ENCODE measurements around the gene PEAK1. TPM values are rescaled to one million over a fixed set of nuclear protein-coding genes. Genes with fewer than 3 reads are reported as not detected.

Gene PEAK1
- polyA plus RNA-seq, 3 donors from 2014 or later = 0.77 to 7.2 (median 2.5) TPM

DNA sequence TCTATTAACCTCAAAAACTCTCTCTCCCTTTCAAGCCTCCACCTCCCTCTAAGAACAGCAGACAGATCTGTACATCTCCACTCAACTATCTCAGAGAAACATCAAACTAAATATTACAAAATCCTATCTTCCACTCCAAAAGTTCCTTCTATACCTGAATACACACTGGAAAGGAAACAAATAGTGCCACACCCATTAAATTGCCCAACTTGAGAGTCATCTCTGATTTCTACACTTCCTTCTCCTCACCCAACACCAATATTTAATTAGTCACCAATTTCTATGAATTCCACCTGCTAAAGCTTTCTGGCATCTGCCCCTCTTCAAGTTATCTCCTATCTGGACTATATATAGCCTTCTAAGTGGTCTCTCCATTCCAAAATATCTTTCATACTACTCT, 65.8 kb downstream of the PEAK1 start:
- H3K4me1 Mint-ChIP-seq = peaks cover 8 to 12% of the 10 kb centered on the region in 2 donors

DNA sequence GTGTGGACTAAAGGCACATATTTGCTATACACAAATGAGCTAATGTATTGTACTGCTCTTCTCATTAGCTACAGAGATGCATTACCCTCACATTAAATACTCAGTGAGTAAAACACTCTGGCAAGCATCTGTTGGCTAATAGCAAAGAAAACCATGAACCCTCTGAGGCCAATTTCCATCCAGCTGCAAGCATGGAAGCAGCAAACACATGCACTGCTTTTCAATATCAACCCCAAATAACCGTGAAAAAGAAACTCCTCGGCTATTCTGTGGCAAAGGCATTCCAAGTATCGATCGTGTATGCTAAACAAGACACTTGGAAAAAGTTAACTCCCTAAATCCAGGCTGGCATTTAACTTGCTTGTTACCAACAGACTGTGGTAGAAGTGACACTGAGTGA, 67.0 kb downstream of the PEAK1 start:
- no peaks in the 10 kb centered on the region for H3K9me3 Mint-ChIP-seq
- no peak overlapping the region for H3K4me3 Mint-ChIP-seq
- no peak for DNase-seq
- no peak overlapping the region for H3K27ac Mint-ChIP-seq
- H3K36me3 Mint-ChIP-seq = peaks cover 0 to 11% (median 0%) of the 10 kb centered on the region in 3 donors
- no peaks in the 10 kb centered on the region for H3K27me3 Mint-ChIP-seq (ENCODE audit: low read depth in 3 of 3)
- peaks cover 8 to 12% of the 10 kb centered on the region in 2 donors for H3K4me1 Mint-ChIP-seq

More for the DNA sequence above, 65.8 kb downstream of the PEAK1 start:
- Mint-ChIP-seq H3K36me3 (peaks cover 0 to 11% (median 0%) of the 10 kb centered on the region in 3 donors), H3K9me3 (no peaks in the 10 kb centered on the region), H3K27ac (peak overlapping the region in 1 of 6 donors; percentile 3), H3K27me3 (ENCODE audit: low read depth in 3 of 3) (no peaks in the 10 kb centered on the region), H3K4me3 (no peak overlapping the region)
- DNase-seq = no peak

DNA sequence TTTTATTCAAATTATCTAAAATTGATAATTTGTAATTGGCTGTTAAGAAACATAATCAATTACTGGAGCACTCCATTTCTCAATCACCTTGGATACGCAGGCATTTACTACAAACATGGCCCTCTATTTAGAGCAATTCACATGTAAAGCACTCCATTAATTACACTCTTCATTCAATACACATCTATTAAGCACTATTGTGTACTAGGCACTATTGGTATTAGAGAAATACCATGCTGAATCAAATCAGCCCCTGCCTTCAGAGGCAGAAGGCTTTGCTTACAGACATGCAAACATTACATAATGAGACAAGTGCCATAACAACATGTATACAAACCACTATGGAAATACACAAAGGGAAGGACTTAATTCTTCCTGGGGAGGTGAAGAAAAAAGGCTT, 69.1 kb downstream of the PEAK1 start:
- no peak for DNase-seq
- no peak overlapping the region for H3K4me3 Mint-ChIP-seq
- no peaks in the 10 kb centered on the region for H3K27me3 Mint-ChIP-seq (ENCODE audit: low read depth in 3 of 3)
- no peaks in the 10 kb centered on the region for H3K9me3 Mint-ChIP-seq
- peaks cover 19 to 31% of the 10 kb centered on the region in 2 donors for H3K4me1 Mint-ChIP-seq
- H3K36me3 Mint-ChIP-seq = peaks cover 0 to 7% (median 4%) of the 10 kb centered on the region in 3 donors
- H3K27ac Mint-ChIP-seq = peak overlapping the region in 1 of 6 donors; percentile 27

DNA sequence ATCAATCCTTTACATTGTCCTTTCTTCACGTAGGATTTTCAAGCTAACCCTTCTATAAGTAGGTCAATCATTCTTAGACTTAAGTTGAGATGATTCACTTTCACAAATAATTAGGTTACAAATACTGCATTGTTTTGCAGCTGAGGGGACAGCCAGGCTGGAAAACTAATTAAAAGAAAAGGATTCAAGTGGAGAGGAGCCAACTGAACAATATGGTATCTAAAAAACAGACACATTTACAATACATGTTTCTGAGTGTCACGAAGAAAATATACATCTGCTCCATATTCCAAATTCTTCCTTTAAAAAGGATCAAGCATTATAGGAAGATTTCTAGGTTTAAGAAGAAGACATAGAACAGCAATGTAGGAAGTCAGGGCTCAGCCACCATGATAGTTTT, 70.2 kb downstream of the PEAK1 start:
- no peaks in the 10 kb centered on the region for H3K9me3 Mint-ChIP-seq
- DNase-seq = no peak
- H3K4me3 Mint-ChIP-seq = no peak overlapping the region
- H3K4me1 Mint-ChIP-seq = peaks cover 19 to 37% of the 10 kb centered on the region in 2 donors
- no peak overlapping the region for H3K27ac Mint-ChIP-seq
- no peaks in the 10 kb centered on the region for H3K27me3 Mint-ChIP-seq (ENCODE audit: low read depth in 3 of 3)
- H3K36me3 Mint-ChIP-seq = peaks cover 0 to 12% (median 12%) of the 10 kb centered on the region in 3 donors

DNA sequence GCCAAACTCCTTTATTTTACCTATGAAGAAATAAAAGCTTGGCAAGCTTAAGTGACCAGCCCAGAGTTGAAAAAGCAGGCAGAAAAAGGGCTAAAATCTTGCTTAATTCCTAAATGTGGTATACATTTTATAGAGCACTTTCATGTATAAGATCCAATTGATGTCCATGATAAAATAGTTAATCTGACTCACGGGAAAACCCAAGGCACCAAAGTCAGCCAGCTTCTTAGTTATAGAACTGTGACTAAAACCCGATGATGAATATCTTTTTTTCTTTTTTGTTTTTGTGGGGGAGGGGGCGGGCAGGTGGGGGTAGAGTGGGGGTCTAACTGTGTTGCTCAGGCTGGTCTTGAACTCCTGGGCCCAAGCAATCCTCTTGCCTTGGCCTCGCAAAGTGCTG, 71.4 kb downstream of the PEAK1 start:
- H3K36me3 Mint-ChIP-seq = peaks cover 0 to 17% (median 7%) of the 10 kb centered on the region in 3 donors
- no peaks in the 10 kb centered on the region for H3K27me3 Mint-ChIP-seq (ENCODE audit: low read depth in 3 of 3)
- no peak for DNase-seq
- no peak overlapping the region for H3K4me3 Mint-ChIP-seq
- H3K27ac Mint-ChIP-seq = no peak overlapping the region
- H3K9me3 Mint-ChIP-seq = no peaks in the 10 kb centered on the region
- peaks cover 11 to 27% of the 10 kb centered on the region in 2 donors for H3K4me1 Mint-ChIP-seq

DNA sequence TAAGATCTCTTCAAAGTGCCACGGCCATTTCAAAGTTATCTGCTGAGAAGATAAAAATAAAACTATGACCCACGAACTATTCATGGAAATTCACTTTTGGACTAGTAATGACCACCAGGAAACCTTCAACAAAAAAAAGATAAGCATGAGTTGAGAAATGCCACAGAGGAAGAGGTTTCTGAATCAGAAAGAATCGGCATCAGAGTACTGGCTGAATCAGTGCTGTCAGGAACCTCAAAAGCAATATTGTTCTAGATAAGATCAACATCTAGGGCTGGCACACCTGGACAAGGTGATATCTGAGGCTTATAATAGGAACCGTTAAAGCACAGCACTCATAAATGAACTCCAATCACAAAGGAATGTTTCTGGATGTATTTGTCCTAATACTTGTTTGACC, 72.7 kb downstream of the PEAK1 start:
- H3K36me3 Mint-ChIP-seq = peaks cover 0 to 17% (median 7%) of the 10 kb centered on the region in 3 donors
- DNase-seq = no peak
- no peaks in the 10 kb centered on the region for H3K9me3 Mint-ChIP-seq
- H3K4me3 Mint-ChIP-seq = peak overlapping the region in 4 of 5 donors; percentile 36 to 67 (median 38)
- H3K4me1 Mint-ChIP-seq = peaks cover 11 to 27% of the 10 kb centered on the region in 2 donors
- peak overlapping the region; percentile 26 to 80 (median 68) for H3K27ac Mint-ChIP-seq
- H3K27me3 Mint-ChIP-seq (ENCODE audit: low read depth in 3 of 3) = no peaks in the 10 kb centered on the region

DNA sequence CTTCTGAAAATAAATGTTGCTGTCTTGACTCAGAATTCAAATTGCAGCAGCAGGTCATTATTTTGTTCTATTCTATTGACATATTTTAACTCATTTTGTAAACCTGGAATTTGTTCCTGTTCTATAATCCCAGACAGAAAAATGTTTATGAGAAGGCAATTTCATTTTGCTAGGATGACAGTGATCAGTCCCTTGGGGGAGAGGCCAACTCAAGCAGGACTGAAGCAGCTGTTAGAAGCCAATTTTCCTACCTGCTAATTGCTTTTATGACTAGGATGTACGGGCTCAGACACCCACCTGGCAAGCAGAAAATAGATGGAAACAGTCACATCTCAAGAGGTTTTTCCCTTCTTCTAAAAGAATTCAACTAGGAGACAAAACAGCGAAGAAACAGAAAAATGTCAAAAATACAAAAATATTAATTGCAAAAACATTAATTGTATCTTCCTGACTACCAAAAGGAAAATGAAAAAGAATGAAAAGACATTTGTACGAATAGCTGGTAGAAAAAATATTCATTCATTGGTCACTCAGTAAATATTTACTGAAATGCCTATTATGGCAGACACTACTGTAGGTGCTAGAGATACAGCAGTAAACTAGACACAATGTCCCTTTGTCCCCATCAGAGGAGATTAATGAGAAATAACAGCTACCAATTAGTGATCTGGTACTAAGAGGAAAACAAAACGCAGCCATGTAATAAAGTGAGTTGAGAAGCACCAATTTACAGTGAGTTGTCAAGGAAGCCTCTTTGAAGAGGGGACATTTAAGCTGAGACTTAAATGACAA, 73.5 kb downstream of the PEAK1 start:
- H3K27ac Mint-ChIP-seq = peak overlapping the region in 5 of 6 donors; percentile 29 to 80 (median 73)
- H3K4me3 Mint-ChIP-seq = peak overlapping the region in 3 of 5 donors; percentile 36 to 67 (median 38)
- H3K36me3 Mint-ChIP-seq = peaks cover 2 to 22% (median 9%) of the 10 kb centered on the region in 3 donors
- DNase-seq = no peak
- peaks cover 0 to under 1% (median 0%) of the 10 kb centered on the region in 6 donors for H3K9me3 Mint-ChIP-seq
- H3K4me1 Mint-ChIP-seq = peaks cover 11 to 27% of the 10 kb centered on the region in 2 donors
- no peaks in the 10 kb centered on the region for H3K27me3 Mint-ChIP-seq (ENCODE audit: low read depth in 3 of 3)

DNA sequence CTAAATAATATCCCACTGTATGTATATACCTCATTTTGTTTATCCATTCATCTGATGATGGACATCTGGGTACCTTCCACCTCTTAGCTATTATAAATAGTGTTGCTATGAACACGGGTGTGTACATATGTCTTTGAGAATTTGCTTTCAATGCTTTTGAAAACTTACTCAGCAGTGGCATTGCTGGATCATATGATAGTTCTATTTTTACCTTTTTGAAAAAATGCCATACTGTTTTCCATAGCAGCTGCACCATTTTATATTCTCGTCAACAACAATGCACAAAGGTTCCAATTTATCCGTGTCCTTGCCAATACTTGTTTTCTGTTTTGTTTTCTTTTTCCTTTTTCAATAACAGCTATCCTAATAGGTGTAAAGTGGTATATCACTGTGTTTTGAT, 77.1 kb downstream of the PEAK1 start:
- Mint-ChIP-seq H3K4me1 (peaks cover 11 to 27% of the 10 kb centered on the region in 2 donors), H3K27me3 (ENCODE audit: low read depth in 3 of 3) (no peaks in the 10 kb centered on the region), H3K36me3 (peaks cover 4 to 27% (median 10%) of the 10 kb centered on the region in 3 donors), H3K27ac (no peak overlapping the region), H3K9me3 (peaks cover 0 to 2% (median 0%) of the 10 kb centered on the region in 6 donors), H3K4me3 (no peak overlapping the region)
- no peak for DNase-seq

DNA sequence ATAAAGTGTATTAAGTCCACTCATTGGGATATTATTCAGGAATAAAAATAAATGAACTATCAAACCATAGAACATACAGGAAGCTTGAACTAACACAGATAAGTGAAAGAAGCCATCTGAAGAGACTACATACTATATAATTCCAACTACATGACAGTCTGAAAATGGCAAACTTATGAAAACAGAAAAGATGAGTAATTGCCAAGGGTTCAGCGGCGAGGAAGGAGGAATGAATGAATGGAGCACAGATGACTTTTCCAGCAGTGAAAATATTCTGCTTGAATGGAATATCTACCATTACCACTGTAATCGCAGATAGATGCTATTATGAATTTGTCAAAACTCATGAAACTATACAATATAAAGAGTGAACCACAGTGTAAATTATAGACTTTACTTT, 79.7 kb downstream of the PEAK1 start:
- H3K4me1 Mint-ChIP-seq = peaks cover 0 to 6% of the 10 kb centered on the region in 2 donors
- no peaks in the 10 kb centered on the region for H3K27me3 Mint-ChIP-seq (ENCODE audit: low read depth in 3 of 3)
- H3K27ac Mint-ChIP-seq = no peak overlapping the region

DNA sequence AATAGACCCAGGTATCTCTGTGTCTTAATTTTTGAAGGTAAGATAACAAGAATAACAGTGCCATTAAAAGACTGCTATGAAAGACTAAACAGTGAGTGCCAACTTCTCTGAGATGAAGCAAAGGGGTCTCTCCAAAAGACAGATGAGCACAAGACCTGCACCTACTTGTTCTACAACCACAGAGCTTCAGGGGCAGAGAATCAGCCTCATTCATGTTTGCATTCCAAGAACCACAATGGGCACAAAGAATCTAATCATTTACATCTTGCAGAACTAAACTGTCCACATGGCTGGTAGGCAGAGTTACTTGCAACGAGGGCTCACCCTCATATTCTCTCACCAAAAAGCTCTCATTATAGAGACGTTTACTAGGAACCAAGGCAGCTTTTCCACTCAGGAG, 83.9 kb downstream of the PEAK1 start:
- no peaks in the 10 kb centered on the region for H3K9me3 Mint-ChIP-seq
- no peak overlapping the region for H3K4me3 Mint-ChIP-seq
- H3K27me3 Mint-ChIP-seq (ENCODE audit: low read depth in 3 of 3) = no peaks in the 10 kb centered on the region
- DNase-seq = no peak
- peaks cover 13 to 20% of the 10 kb centered on the region in 2 donors for H3K4me1 Mint-ChIP-seq
- peaks cover 0 to 9% (median 0%) of the 10 kb centered on the region in 3 donors for H3K36me3 Mint-ChIP-seq
- no peak overlapping the region for H3K27ac Mint-ChIP-seq

More for the DNA sequence above, 79.7 kb downstream of the PEAK1 start:
- Mint-ChIP-seq H3K36me3 (peaks cover 4 to 26% (median 10%) of the 10 kb centered on the region in 3 donors), H3K4me3 (no peak overlapping the region), H3K9me3 (peaks cover 0 to 2% (median 0%) of the 10 kb centered on the region in 6 donors)
- DNase-seq = no peak

DNA sequence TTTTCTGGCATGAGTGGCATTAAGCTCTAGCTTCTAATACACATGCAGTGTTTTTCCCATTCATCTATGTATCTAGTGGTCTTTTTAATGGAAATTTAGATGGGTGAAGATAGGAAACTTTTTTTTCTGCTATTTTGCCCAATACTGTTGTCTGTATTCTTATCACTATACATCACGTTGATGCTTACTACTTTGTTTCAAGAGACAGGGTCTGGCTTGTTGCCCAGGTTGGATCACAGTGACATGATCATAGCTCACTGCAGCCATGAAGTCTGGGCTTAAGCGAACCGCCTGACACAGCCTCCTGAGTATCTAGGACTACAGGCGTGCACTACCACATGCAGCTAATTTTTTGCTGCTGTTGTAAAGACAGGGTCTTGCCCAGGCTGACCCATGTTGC, 84.6 kb downstream of the PEAK1 start:
- Mint-ChIP-seq H3K4me3 (no peak overlapping the region), H3K36me3 (peaks cover 0 to 8% (median 0%) of the 10 kb centered on the region in 3 donors), H3K27me3 (ENCODE audit: low read depth in 3 of 3) (no peaks in the 10 kb centered on the region), H3K27ac (no peak overlapping the region), H3K9me3 (no peaks in the 10 kb centered on the region), H3K4me1 (peaks cover 13 to 20% of the 10 kb centered on the region in 2 donors)
- no peak for DNase-seq

DNA sequence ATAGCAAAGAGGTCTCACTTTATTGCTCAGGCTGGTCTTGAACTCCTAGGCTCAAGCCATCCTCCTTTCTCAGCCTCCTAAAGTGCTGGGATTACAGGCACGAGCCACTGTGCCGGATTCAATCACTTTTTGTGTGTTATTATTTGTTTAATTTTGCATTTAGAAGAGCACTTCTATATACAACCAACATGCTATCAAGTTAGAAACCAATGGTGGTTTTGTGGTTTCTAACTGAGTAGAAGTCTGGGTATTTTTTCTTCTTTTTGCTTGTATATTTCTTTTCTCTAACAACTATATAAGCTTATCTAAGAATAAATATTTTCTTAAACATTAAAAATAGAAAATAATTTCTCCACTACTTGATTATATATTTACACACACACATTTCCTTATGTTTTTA, 86.7 kb downstream of the PEAK1 start:
- peak overlapping the region in 2 of 5 donors; percentile 34 to 59 for H3K4me3 Mint-ChIP-seq

DNA sequence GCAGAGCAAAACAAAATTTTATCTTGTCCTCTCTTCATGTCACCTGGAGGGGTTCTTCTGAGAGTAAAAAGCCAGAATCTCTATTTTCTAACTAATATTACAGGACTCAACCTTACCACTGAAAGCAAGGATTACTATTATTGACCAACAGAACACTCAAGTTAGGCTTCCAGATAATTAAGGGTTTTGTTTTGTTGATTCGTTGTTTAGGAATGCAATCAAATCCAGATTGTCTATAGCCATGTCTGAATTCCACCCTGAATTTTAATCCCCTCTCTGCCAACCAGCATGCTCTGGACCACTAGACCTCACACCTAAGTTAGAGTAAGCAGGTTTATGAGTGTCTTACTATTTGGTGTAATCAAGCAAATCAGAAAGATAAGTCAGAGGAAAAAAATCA, 90.7 kb downstream of the PEAK1 start:
- Mint-ChIP-seq H3K9me3 (peaks cover 0 to 1% (median 0%) of the 10 kb centered on the region in 6 donors), H3K4me1 (peaks cover 11 to 14% of the 10 kb centered on the region in 2 donors), H3K4me3 (no peak overlapping the region), H3K27ac (no peak overlapping the region), H3K36me3 (peaks cover 0 to 7% (median 0%) of the 10 kb centered on the region in 3 donors), H3K27me3 (ENCODE audit: low read depth in 3 of 3) (no peaks in the 10 kb centered on the region)
- DNase-seq = no peak

More for the DNA sequence above, 86.7 kb downstream of the PEAK1 start:
- Mint-ChIP-seq H3K36me3 (peaks cover 0 to 5% (median 0%) of the 10 kb centered on the region in 3 donors), H3K27me3 (ENCODE audit: low read depth in 3 of 3) (no peaks in the 10 kb centered on the region), H3K9me3 (no peaks in the 10 kb centered on the region), H3K27ac (no peak overlapping the region), H3K4me1 (peaks cover 13 to 20% of the 10 kb centered on the region in 2 donors)
- peak; percentile 3 to 13 (median 4) for DNase-seq

DNA sequence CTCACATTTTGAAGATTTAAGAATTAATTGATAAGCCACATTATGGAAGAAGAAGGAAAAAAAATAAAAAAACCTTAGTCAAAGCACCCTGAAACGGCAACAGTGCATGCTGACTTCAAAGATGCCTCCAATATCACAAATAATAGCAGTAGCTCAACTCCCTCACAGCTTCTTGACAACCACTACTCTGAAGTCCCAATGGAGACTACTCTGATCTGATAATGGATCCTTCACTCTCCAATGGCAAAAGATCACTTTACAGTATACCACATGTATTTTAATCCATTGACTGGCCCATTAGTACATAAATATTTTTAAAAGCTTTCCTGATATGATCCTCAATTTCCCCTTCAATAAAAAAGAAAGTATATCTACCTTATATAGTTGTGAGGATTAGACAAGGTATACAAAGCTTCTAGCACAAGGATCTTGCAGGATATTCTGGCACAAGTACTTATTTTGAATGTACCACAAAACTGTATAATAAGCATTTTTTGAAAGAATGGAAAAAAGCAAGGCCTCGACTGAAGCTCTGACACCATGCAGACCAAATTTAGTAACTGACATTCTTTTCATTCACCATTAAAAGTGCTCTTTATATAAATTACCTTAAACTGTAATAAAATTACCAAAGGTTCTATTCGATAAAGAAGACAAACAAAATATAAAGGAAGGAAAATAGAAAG, 91.9 kb downstream of the PEAK1 start:
- H3K27me3 Mint-ChIP-seq (ENCODE audit: low read depth in 3 of 3) = no peaks in the 10 kb centered on the region
- H3K36me3 Mint-ChIP-seq = peaks cover 0 to 7% (median 0%) of the 10 kb centered on the region in 3 donors
- no peak overlapping the region for H3K4me3 Mint-ChIP-seq
- peaks cover 0 to 1% (median 0%) of the 10 kb centered on the region in 6 donors for H3K9me3 Mint-ChIP-seq
- H3K4me1 Mint-ChIP-seq = peaks cover 4 to 5% of the 10 kb centered on the region in 2 donors
- no peak for DNase-seq
- H3K27ac Mint-ChIP-seq = no peak overlapping the region

All from immature natural killer cell (primary cell).